Measurements from ENCODE around the gene ADCY9. TPM values are rescaled to one million over a fixed set of nuclear protein-coding genes. Genes with fewer than 3 reads are reported as not detected.
"Not testable (repeated sequence)": the region's sequence is repeated elsewhere in the genome, so short reads cannot be mapped to it uniquely, and the experiment has no call there.

ADCY9 gene
- total RNA-seq, 1 experiment from 2014 or later, result 4.7 TPM

DNA sequence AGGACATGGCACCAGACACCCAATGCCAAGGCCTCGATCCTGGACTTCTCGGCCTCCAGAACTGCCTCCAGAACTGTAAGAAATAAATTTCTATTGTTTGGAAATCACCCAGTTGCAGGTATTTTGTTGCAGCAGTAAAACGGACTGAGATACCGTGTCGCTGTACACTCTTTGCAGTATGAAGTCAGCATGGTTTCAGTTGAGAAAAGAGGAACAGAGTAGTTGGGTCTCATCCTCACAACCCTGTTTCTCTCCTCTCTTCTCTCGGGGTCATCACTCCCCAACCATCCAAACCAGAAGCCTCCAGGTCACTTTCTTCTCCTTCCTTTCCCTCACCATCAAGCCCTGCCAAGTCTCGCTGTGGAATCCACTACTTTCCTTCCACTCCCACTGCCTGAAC is 77.8 kb downstream of the ADCY9 start:
- H2AFZ ChIP-seq (ENCODE audit: low read length), result no peak overlapping the region
- H4K8ac ChIP-seq (replicated peaks; ENCODE audit: insufficient read length, low read depth, low read length), result no peak overlapping the region
- no peaks in the 10 kb centered on the region for H3K27me3 ChIP-seq (ENCODE audit: insufficient read depth, low read length)
- H2AK5ac ChIP-seq (ENCODE audit: insufficient read length, low read length), result no peak overlapping the region
- H2BK20ac ChIP-seq (ENCODE audit: low read depth, low read length, poor library complexity, severe bottlenecking), result no peak overlapping the region
- no peaks in the 10 kb centered on the region for H4K20me1 ChIP-seq (ENCODE audit: control insufficient read depth, insufficient read depth, insufficient read length)
- no peak overlapping the region for H3K4ac ChIP-seq (ENCODE audit: low read depth, low read length)
- no peak overlapping the region for H2BK120ac ChIP-seq (ENCODE audit: low read depth, low read length, poor library complexity, severe bottlenecking)
- no peaks in the 10 kb centered on the region for H3K79me1 ChIP-seq (ENCODE audit: insufficient read depth, low read depth, low read length, poor library complexity, severe bottlenecking)
- no peak overlapping the region for H4K91ac ChIP-seq (ENCODE audit: insufficient read length, low read depth, low read length)
- no peak overlapping the region for H3K9ac ChIP-seq (ENCODE audit: extremely low read depth, insufficient read length, low read length)
- H2BK5ac ChIP-seq (ENCODE audit: insufficient read length, low read length), result no peak overlapping the region
- H3K27ac ChIP-seq (ENCODE audit: insufficient read length, low read depth, low read length), result no peak overlapping the region
- no peaks in the 10 kb centered on the region for H3K9me3 ChIP-seq (ENCODE audit: control insufficient read depth, low read depth, low read length)
- H2BK12ac ChIP-seq (ENCODE audit: insufficient read length, low read depth, low read length), result no peak overlapping the region
- H3K14ac ChIP-seq (ENCODE audit: insufficient read depth, low read length), result no peak overlapping the region
- Mint-ChIP-seq H3K4me1 (no peaks in the 10 kb centered on the region), H3K27me3 (ENCODE audit: low read depth) (no peaks in the 10 kb centered on the region; the same call in 1 of the 2 replicates), H3K4me3 (no peak overlapping the region; a peak in 1 of 5 replicates), H3K27ac (no peak overlapping the region), H3K9me3 (no peaks in the 10 kb centered on the region), H3K36me3 (ENCODE audit: insufficient read depth in 1 of 3, low read depth in 3 of 3) (no peaks in the 10 kb centered on the region)
- no peak overlapping the region for H4K5ac ChIP-seq (ENCODE audit: insufficient read length, low read depth, low read length)
- no peak overlapping the region for H3K56ac ChIP-seq (ENCODE audit: insufficient read length, low read depth, low read length)
- H3T11ph ChIP-seq (ENCODE audit: low read length), result no peak overlapping the region
- no peak overlapping the region for H2BK15ac ChIP-seq (ENCODE audit: low read depth, low read length)
- no peaks in the 10 kb centered on the region for H3K79me2 ChIP-seq (ENCODE audit: insufficient read depth, low read length)
- H3K23me2 ChIP-seq (ENCODE audit: insufficient read length, low read depth, low read length, poor library complexity, severe bottlenecking), result no peaks in the 10 kb centered on the region
- TF ChIP-seq CTCF (conservative IDR thresholded peaks at IDR 0.05), result no peak
- H3K4me2 ChIP-seq (ENCODE audit: insufficient read depth, insufficient read length, low read length), result no peak overlapping the region
- no CpG with 5 or more reads among the region's 7 CpGs for WGBS (ENCODE audit: extremely low coverage, insufficient read length, low lambda C conversion rate)
- no peaks in the 10 kb centered on the region for H3K4me1 ChIP-seq (ENCODE audit: insufficient read depth, low read length)
- no peak overlapping the region for H3K18ac ChIP-seq (ENCODE audit: insufficient read length, low read depth, low read length)
- no peak for DNase-seq
- H3K23ac ChIP-seq (ENCODE audit: insufficient read length, low read depth, low read length), result no peak overlapping the region

DNA sequence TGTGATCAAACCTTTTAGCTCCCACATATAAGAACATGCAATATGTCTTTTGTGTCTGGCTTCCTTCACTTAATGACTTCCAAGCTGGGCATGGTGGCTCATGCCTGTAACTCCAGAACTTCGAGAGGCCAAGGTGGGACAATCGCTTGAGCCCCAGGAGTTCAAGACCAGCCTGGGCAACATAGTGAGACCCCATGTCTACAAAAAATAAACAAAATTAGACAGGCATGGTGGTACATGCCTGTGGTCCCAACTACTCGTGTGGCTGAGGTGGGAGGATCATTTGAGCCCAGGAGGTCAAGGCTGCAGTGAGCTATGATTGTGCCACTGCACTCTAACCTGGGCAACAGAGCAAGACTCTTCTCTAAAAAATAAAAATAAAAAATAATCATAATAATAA is 79.3 kb downstream of the ADCY9 start:
- not testable (repeated sequence) for H2AFZ ChIP-seq (ENCODE audit: low read length); H3K18ac ChIP-seq (ENCODE audit: insufficient read length, low read depth, low read length); H3K9ac ChIP-seq (ENCODE audit: extremely low read depth, insufficient read length, low read length); H3K4ac ChIP-seq (ENCODE audit: low read depth, low read length); H3K9me3 ChIP-seq (ENCODE audit: control insufficient read depth, low read depth, low read length); H2BK15ac ChIP-seq (ENCODE audit: low read depth, low read length); H3K4me1 ChIP-seq (ENCODE audit: insufficient read depth, low read length); H4K91ac ChIP-seq (ENCODE audit: insufficient read length, low read depth, low read length); H4K5ac ChIP-seq (ENCODE audit: insufficient read length, low read depth, low read length); H3K23me2 ChIP-seq (ENCODE audit: insufficient read length, low read depth, low read length, poor library complexity, severe bottlenecking); H3T11ph ChIP-seq (ENCODE audit: low read length); H3K9me3 Mint-ChIP-seq; H3K36me3 Mint-ChIP-seq (ENCODE audit: insufficient read depth in 1 of 3, low read depth in 3 of 3); H3K79me1 ChIP-seq (ENCODE audit: insufficient read depth, low read depth, low read length, poor library complexity, severe bottlenecking); H2BK12ac ChIP-seq (ENCODE audit: insufficient read length, low read depth, low read length); H3K27me3 ChIP-seq (ENCODE audit: insufficient read depth, low read length); H3K4me3 Mint-ChIP-seq; H2BK5ac ChIP-seq (ENCODE audit: insufficient read length, low read length); H4K8ac ChIP-seq (replicated peaks; ENCODE audit: insufficient read length, low read depth, low read length); H3K14ac ChIP-seq (ENCODE audit: insufficient read depth, low read length); H3K4me2 ChIP-seq (ENCODE audit: insufficient read depth, insufficient read length, low read length); H3K27me3 Mint-ChIP-seq (ENCODE audit: low read depth); H2BK20ac ChIP-seq (ENCODE audit: low read depth, low read length, poor library complexity, severe bottlenecking); H3K4me1 Mint-ChIP-seq; H2AK5ac ChIP-seq (ENCODE audit: insufficient read length, low read length); H3K27ac ChIP-seq (ENCODE audit: insufficient read length, low read depth, low read length); H3K79me2 ChIP-seq (ENCODE audit: insufficient read depth, low read length); H4K20me1 ChIP-seq (ENCODE audit: control insufficient read depth, insufficient read depth, insufficient read length); H2BK120ac ChIP-seq (ENCODE audit: low read depth, low read length, poor library complexity, severe bottlenecking); H3K27ac Mint-ChIP-seq; H3K23ac ChIP-seq (ENCODE audit: insufficient read length, low read depth, low read length); DNase-seq; H3K56ac ChIP-seq (ENCODE audit: insufficient read length, low read depth, low read length)
- no CpG with 5 or more reads among the region's 3 CpGs for WGBS (ENCODE audit: extremely low coverage, insufficient read length, low lambda C conversion rate)

Data from H9 (cell line).